Dendritic cell treated with granulocyte-macrophage colony-stimulating factor and Interleukin-4, amounts not matched to agents 40 ng/mL and 50 ng/mL, for 4 days (primary cell): ENCODE results near the gene KCMF1.

ENCODE experiments used
- H3K27ac Mint-ChIP-seq: one replicate; pipeline ENCODE4 v1.8.0; 2022; ENCODE audit warnings: mild to moderate bottlenecking, mixed read lengths
- H3K27me3 Mint-ChIP-seq: one replicate; pipeline ENCODE4 v1.8.0; 2022; ENCODE audit warnings: mild to moderate bottlenecking, mixed read lengths
- H3K36me3 Mint-ChIP-seq: one replicate; pipeline ENCODE4 v1.8.0; 2022; ENCODE audit warnings: low read depth, mixed read lengths
- H3K4me1 Mint-ChIP-seq: one replicate; pipeline ENCODE4 v1.8.0; 2022; ENCODE audit warnings: low read depth, mixed read lengths
- H3K4me3 Mint-ChIP-seq: one replicate; pipeline ENCODE4 v1.8.0; 2022; ENCODE audit warnings: mild to moderate bottlenecking, moderate library complexity, mixed read lengths
- H3K9me3 Mint-ChIP-seq: one replicate; pipeline ENCODE4 v1.8.0; 2022; ENCODE audit warnings: mixed read lengths
- intact Hi-C: fragments of 100-400 bp; cut with micrococcal nuclease; formaldehyde crosslinking; loops from one replicate; pipeline ENCODE4 v1.15.0; 2022

The KCMF1 gene

GRCh38 chr2:85042330-85042729 is 71.4 kb downstream of the KCMF1 start:
- H3K27me3 Mint-ChIP-seq, result no peaks in the 10 kb centered on the region
- no peak overlapping the region for H3K4me3 Mint-ChIP-seq
- H3K36me3 Mint-ChIP-seq, result peaks cover 89% of the 10 kb centered on the region
- H3K4me1 Mint-ChIP-seq, result no peaks in the 10 kb centered on the region
- no peaks in the 10 kb centered on the region for H3K9me3 Mint-ChIP-seq
- H3K27ac Mint-ChIP-seq, result no peak overlapping the region
- intact Hi-C loops, result no loop called here

GRCh38 chr2:85048534-85048933 is 77.6 kb downstream of the KCMF1 start:
- peaks cover 10% of the 10 kb centered on the region for H3K4me1 Mint-ChIP-seq
- H3K27ac Mint-ChIP-seq, result no peak overlapping the region
- H3K36me3 Mint-ChIP-seq, result peaks cover 91% of the 10 kb centered on the region
- H3K27me3 Mint-ChIP-seq, result no peaks in the 10 kb centered on the region
- intact Hi-C loops, result no loop called here
- H3K4me3 Mint-ChIP-seq, result no peak overlapping the region
- H3K9me3 Mint-ChIP-seq, result no peaks in the 10 kb centered on the region

GRCh38 chr2:85049236-85049635 is 78.3 kb downstream of the KCMF1 start:
- Mint-ChIP-seq H3K36me3 (peaks cover 87% of the 10 kb centered on the region), H3K9me3 (no peaks in the 10 kb centered on the region), H3K4me3 (no peak overlapping the region), H3K27ac (no peak overlapping the region), H3K4me1 (peaks cover 17% of the 10 kb centered on the region), H3K27me3 (no peaks in the 10 kb centered on the region)
- intact Hi-C loops, result no loop called here

GRCh38 chr2:85053802-85054201 is 82.8 kb downstream of the KCMF1 start:
- H3K4me1 Mint-ChIP-seq, result peaks cover 46% of the 10 kb centered on the region
- H3K36me3 Mint-ChIP-seq, result peaks cover 56% of the 10 kb centered on the region
- no peaks in the 10 kb centered on the region for H3K9me3 Mint-ChIP-seq
- intact Hi-C loops, result no loop called here
- H3K27me3 Mint-ChIP-seq, result no peaks in the 10 kb centered on the region
- no peak overlapping the region for H3K4me3 Mint-ChIP-seq
- peak overlapping the region; percentile 21 for H3K27ac Mint-ChIP-seq

- Mint-ChIP-seq H3K36me3 (peaks cover 22% of the 10 kb centered on the region), H3K27me3 (peaks cover 5% of the 10 kb centered on the region), H3K9me3 (no peaks in the 10 kb centered on the region), H3K4me1 (peaks cover 52% of the 10 kb centered on the region), H3K4me3 (no peak overlapping the region), H3K27ac (peak overlapping the region; percentile 44)
- intact Hi-C loops, result no loop called here
Observed at GRCh38 chr2:85057226-85057962, 86.4 kb downstream of the KCMF1 start.

- no peaks in the 10 kb centered on the region for H3K36me3 Mint-ChIP-seq
- intact Hi-C loops, result no loop called here
- H3K27ac Mint-ChIP-seq, result no peak overlapping the region
- no peak overlapping the region for H3K4me3 Mint-ChIP-seq
- peaks cover 19% of the 10 kb centered on the region for H3K4me1 Mint-ChIP-seq
- H3K9me3 Mint-ChIP-seq, result no peaks in the 10 kb centered on the region
- peaks cover 14% of the 10 kb centered on the region for H3K27me3 Mint-ChIP-seq
Observed at GRCh38 chr2:85061896-85062295, 90.9 kb downstream of the KCMF1 start.

GRCh38 chr2:85062565-85062964 is 91.6 kb downstream of the KCMF1 start:
- no peaks in the 10 kb centered on the region for H3K36me3 Mint-ChIP-seq
- intact Hi-C loops, result no loop called here
- H3K27ac Mint-ChIP-seq, result no peak overlapping the region

GRCh38 chr2:85063981-85064599 is 93.1 kb downstream of the KCMF1 start:
- H3K27ac Mint-ChIP-seq, result no peak overlapping the region
- peaks cover 14% of the 10 kb centered on the region for H3K27me3 Mint-ChIP-seq
- no peak overlapping the region for H3K4me3 Mint-ChIP-seq
- intact Hi-C loops, result no loop called here
- H3K9me3 Mint-ChIP-seq, result no peaks in the 10 kb centered on the region
- H3K4me1 Mint-ChIP-seq, result peaks cover 11% of the 10 kb centered on the region
- H3K36me3 Mint-ChIP-seq, result no peaks in the 10 kb centered on the region

More at GRCh38 chr2:85062565-85062964, 91.6 kb downstream of the KCMF1 start:
- H3K4me3 Mint-ChIP-seq, result no peak overlapping the region
- peaks cover 14% of the 10 kb centered on the region for H3K27me3 Mint-ChIP-seq
- no peaks in the 10 kb centered on the region for H3K9me3 Mint-ChIP-seq
- H3K4me1 Mint-ChIP-seq, result peaks cover 17% of the 10 kb centered on the region

GRCh38 chr2:85064927-85065577 is 94.1 kb downstream of the KCMF1 start:
- Mint-ChIP-seq H3K4me1 (peaks cover 10% of the 10 kb centered on the region), H3K27ac (no peak overlapping the region), H3K27me3 (peaks cover 14% of the 10 kb centered on the region), H3K4me3 (no peak overlapping the region), H3K9me3 (no peaks in the 10 kb centered on the region), H3K36me3 (no peaks in the 10 kb centered on the region)
- intact Hi-C loops, result no loop called here

- no peaks in the 10 kb centered on the region for H3K9me3 Mint-ChIP-seq
- intact Hi-C loops, result no loop called here
- no peaks in the 10 kb centered on the region for H3K36me3 Mint-ChIP-seq
- H3K27ac Mint-ChIP-seq, result no peak overlapping the region
- H3K4me3 Mint-ChIP-seq, result no peak overlapping the region
- H3K4me1 Mint-ChIP-seq, result peaks cover 5% of the 10 kb centered on the region
- H3K27me3 Mint-ChIP-seq, result peaks cover 14% of the 10 kb centered on the region
Observed at GRCh38 chr2:85066006-85066740, 95.2 kb downstream of the KCMF1 start.

- H3K4me3 Mint-ChIP-seq, result peak overlapping the region; percentile 37
- H3K27me3 Mint-ChIP-seq, result peaks cover 10% of the 10 kb centered on the region
- intact Hi-C loops, result loop anchor here (1.0 kb wide), 1 partner anchor 218 kb away; no protein-coding TSS in a partner anchor
- H3K9me3 Mint-ChIP-seq, result no peaks in the 10 kb centered on the region
- H3K4me1 Mint-ChIP-seq, result peaks cover 5% of the 10 kb centered on the region
- H3K36me3 Mint-ChIP-seq, result no peaks in the 10 kb centered on the region
- H3K27ac Mint-ChIP-seq, result no peak overlapping the region
Observed at GRCh38 chr2:85066874-85067351, 96.0 kb downstream of the KCMF1 start.

GRCh38 chr2:85071096-85071495 is 100.1 kb downstream of the KCMF1 start:
- Mint-ChIP-seq H3K27me3 (peaks cover 2% of the 10 kb centered on the region), H3K4me1 (peaks cover 13% of the 10 kb centered on the region), H3K27ac (no peak overlapping the region), H3K4me3 (no peak overlapping the region), H3K9me3 (no peaks in the 10 kb centered on the region), H3K36me3 (no peaks in the 10 kb centered on the region)
- intact Hi-C loops, result no loop called here

GRCh38 chr2:85073033-85073432 is 102.1 kb downstream of the KCMF1 start:
- Mint-ChIP-seq H3K4me3 (no peak overlapping the region), H3K9me3 (no peaks in the 10 kb centered on the region), H3K27ac (no peak overlapping the region), H3K27me3 (no peaks in the 10 kb centered on the region), H3K4me1 (peaks cover 12% of the 10 kb centered on the region), H3K36me3 (no peaks in the 10 kb centered on the region)
- intact Hi-C loops, result no loop called here
